GM23338 (cell line): Measurements from ENCODE around the gene ARMH1. TPM values are rescaled to one million over a fixed set of nuclear protein-coding genes. Genes with fewer than 3 reads are reported as not detected.

ENCODE experiments used
- ATAC-seq: fragments of 200-7000 bp; cut with Tn5 transposase; 3 replicates; pipeline ENCODE4 v1.9.1; 2020
- DNase-seq: peaks from one replicate; pipeline ENCODE4 v3.0.0-alpha.2; 2015; ENCODE audit warnings: low spot score
- H2AFZ ChIP-seq: fragments of 200-600 bp; sonication (generic); 2 replicates; pipeline ENCODE4 v1.8.0; 2016; ENCODE audit warnings: antibody characterized with exemption, mild to moderate bottlenecking, moderate library complexity
- H3F3A ChIP-seq: fragments of 200-600 bp; sonication (generic); replicated peaks from 2 replicates; pipeline ENCODE4 v1.8.0; 2017; ENCODE audit warnings: antibody characterized with exemption, mixed run types, low read depth
- H3K27ac ChIP-seq: fragments of 200-600 bp; sonication (generic); 2 replicates; pipeline ENCODE4 v1.6.1; 2016; ENCODE audit warnings: low read depth
- H3K27me3 ChIP-seq: fragments of 200-600 bp; sonication (generic); 2 replicates; pipeline ENCODE4 v1.8.0; 2016; ENCODE audit warnings: mild to moderate bottlenecking, mixed run types, moderate library complexity; ENCODE audit not compliant: insufficient read depth
- H3K36me3 ChIP-seq: fragments of 200-600 bp; sonication (generic); 2 replicates; pipeline ENCODE4 v1.8.0; 2016; ENCODE audit warnings: mild to moderate bottlenecking; ENCODE audit not compliant: insufficient read depth
- H3K4me1 ChIP-seq: fragments of 200-600 bp; sonication (generic); 2 replicates; pipeline ENCODE4 v1.8.0; 2016; ENCODE audit warnings: mild to moderate bottlenecking, moderate library complexity; ENCODE audit not compliant: insufficient read depth
- H3K4me2 ChIP-seq: fragments of 200-600 bp; sonication (generic); 2 replicates; pipeline ENCODE4 v1.7.1; 2017; ENCODE audit warnings: mixed run types
- H3K4me3 ChIP-seq: fragments of 200-600 bp; sonication (generic); 2 replicates; pipeline ENCODE4 v1.6.1; 2016; ENCODE audit warnings: mixed run types
- H3K79me2 ChIP-seq: fragments of 200-600 bp; sonication (generic); replicated peaks from 2 replicates; pipeline ENCODE4 v1.8.0; 2017; ENCODE audit warnings: mild to moderate bottlenecking; ENCODE audit not compliant: insufficient read depth
- H3K9me2 ChIP-seq: fragments of 200-600 bp; sonication (generic); 2 replicates; pipeline ENCODE4 v1.8.0; 2017; ENCODE audit not compliant: insufficient read depth
- H4K20me1 ChIP-seq: fragments of 200-600 bp; sonication (generic); replicated peaks from 2 replicates; pipeline ENCODE4 v1.8.0; 2017; ENCODE audit warnings: mild to moderate bottlenecking; ENCODE audit not compliant: insufficient read depth
- H3K27ac Mint-ChIP-seq: 2 replicates; pipeline ENCODE4 v1.8.0; 2020; ENCODE audit warnings: inconsistent platforms, mild to moderate bottlenecking, moderate library complexity, mixed read lengths
- H3K27me3 Mint-ChIP-seq: 3 replicates; pipeline ENCODE4 v1.8.0; 2022; ENCODE audit warnings: low read depth, mild to moderate bottlenecking, moderate library complexity, mixed read lengths, inconsistent platforms; ENCODE audit not compliant: insufficient read depth, poor library complexity
- H3K36me3 Mint-ChIP-seq: 3 replicates; pipeline ENCODE4 v1.8.0; 2021; ENCODE audit warnings: low read depth, mild to moderate bottlenecking, inconsistent platforms, moderate library complexity, mixed read lengths
- H3K4me1 Mint-ChIP-seq: 3 replicates; pipeline ENCODE4 v1.8.0; 2020; ENCODE audit warnings: mild to moderate bottlenecking, inconsistent platforms, mixed read lengths
- H3K4me3 Mint-ChIP-seq: 3 replicates; pipeline ENCODE4 v1.8.0; 2021; ENCODE audit warnings: moderate library complexity, mild to moderate bottlenecking, inconsistent platforms, mixed read lengths
- H3K9me3 Mint-ChIP-seq: 3 replicates; pipeline ENCODE4 v1.8.0; 2020; ENCODE audit warnings: moderate library complexity, mild to moderate bottlenecking, inconsistent platforms, mixed read lengths
- CREB1 ChIP-seq: fragments of 250-450 bp; sonication (Bioruptor Pico); IDR thresholded peaks from 2 replicates; pipeline ENCODE4 v1.5.0; 2020; ENCODE audit warnings: low read depth, mild to moderate bottlenecking, moderate library complexity
- EZH2 ChIP-seq: fragments of 200-600 bp; sonication (generic); IDR thresholded peaks from one replicate; pipeline ENCODE4 v1.8.0; 2017; ENCODE audit warnings: antibody characterized with exemption, mild to moderate bottlenecking, low read depth; ENCODE audit not compliant: unreplicated experiment
- EZH2phosphoT487 ChIP-seq: fragments of 200-600 bp; sonication (generic); IDR thresholded peaks from one replicate; pipeline ENCODE4 v1.8.1; 2018; ENCODE audit warnings: antibody characterized with exemption; ENCODE audit not compliant: unreplicated experiment
- JUNB ChIP-seq: IDR thresholded peaks from one replicate; pipeline ENCODE4 v1.6.1; 2016; ENCODE audit warnings: antibody characterized with exemption; ENCODE audit not compliant: unreplicated experiment
- NANOG ChIP-seq: IDR thresholded peaks from 2 replicates; pipeline ENCODE4 v1.6.1; 2016; ENCODE audit warnings: antibody characterized with exemption, borderline replicate concordance
- STAT1 ChIP-seq: IDR thresholded peaks from one replicate; pipeline ENCODE4 v1.6.1; 2016; ENCODE audit warnings: antibody characterized with exemption; ENCODE audit not compliant: unreplicated experiment
- ZNF114 ChIP-seq: fragments of 250-450 bp; sonication (Bioruptor Pico); IDR thresholded peaks from 2 replicates; pipeline ENCODE4 v1.5.0; 2020; ENCODE audit warnings: mild to moderate bottlenecking, moderate library complexity
- ZNF331 ChIP-seq: fragments of 250-450 bp; sonication (Bioruptor Pico); IDR thresholded peaks from 2 replicates; pipeline ENCODE4 v1.5.0; 2020; ENCODE audit warnings: low read depth, mild to moderate bottlenecking, moderate library complexity
- ZNF462 ChIP-seq: fragments of 250-450 bp; sonication (Bioruptor Pico); IDR thresholded peaks from 2 replicates; pipeline ENCODE4 v1.5.0; 2020; ENCODE audit warnings: mild to moderate bottlenecking, moderate library complexity
- polyA plus RNA-seq: library from polyadenylated mRNA; unstranded; fragments of >200 nt; fragmentation: Nextera tagmentation; extraction: Ambion mirVana; gene quantifications from 2 replicates; pipeline ENCODE4 v1.2.1, GENCODE V29; 2016
- total RNA-seq: library from RNA; depleted of rRNA; stranded (reverse); fragments of >200 nt; shearing (Covaris generic); gene quantifications from 2 replicates; pipeline ENCODE4 v1.2.3, GENCODE V29; 2014

ARMH1 gene
- total and polyA plus RNA-seq, 2 experiments from 2014 or later: 0.31 TPM; not detected in 1

- TF ChIP-seq EZH2 (no peak), ZNF462 (CRISPR knock-in tag) (no peak)
These were observed 41.9 kb upstream of the ARMH1 start (continued) for GRCh38 chr1:44632598-44632997.

GRCh38 chr1:44634606-44635189, 39.8 kb upstream of the ARMH1 start:
- Histone ChIP-seq H3F3A (peaks cover 40% of the 10 kb centered on the region), H3K4me3 (no peak overlapping the region), H4K20me1 (peaks cover 16% of the 10 kb centered on the region), H3K4me2 (no peak overlapping the region), H3K27me3 (no peaks in the 10 kb centered on the region), H3K36me3 (peaks cover 24% of the 10 kb centered on the region), H3K79me2 (peaks cover 25% of the 10 kb centered on the region), H2AFZ (no peak overlapping the region), H3K9me2 (no peaks in the 10 kb centered on the region), H3K27ac (no peak overlapping the region), H3K4me1 (peaks cover 13% of the 10 kb centered on the region)
- no peaks in the 10 kb centered on the region for H3K9me3 Mint-ChIP-seq
- no peak for ATAC-seq
- no peak overlapping the region; the same call in 2 of the 3 replicates for H3K4me3 Mint-ChIP-seq
- H3K36me3 Mint-ChIP-seq: peaks cover 67% of the 10 kb centered on the region
- H3K4me1 Mint-ChIP-seq: peaks cover 20% of the 10 kb centered on the region
- peak overlapping the region; percentile 18; the same call in 1 of the 2 replicates for H3K27ac Mint-ChIP-seq
- H3K27me3 Mint-ChIP-seq: peaks cover 8% of the 10 kb centered on the region
- no peak for DNase-seq
- TF ChIP-seq ZNF462 (CRISPR knock-in tag) (no peak), EZH2 (no peak), ZNF114 (no peak), EZH2phosphoT487 (no peak), STAT1 (no peak), NANOG (no peak), JUNB (no peak), ZNF331 (CRISPR knock-in tag) (no peak), CREB1 (CRISPR knock-in tag) (no peak)
